Stomach (tissue), 4 donors: ENCODE measurements around the gene ERC1.

ENCODE experiments used
- CTCF ChIP-seq, 7 experiments: fragments of 450-650 bp in 4 of 7; fragments of 200-600 bp in 3 of 7; sonication (generic) in 3 of 7; IDR thresholded peaks; one replicate each; pipeline ENCODE4 v1.5.1; 2016 to 2019; ENCODE audit warnings: antibody characterized with exemption in 7 of 7, control low read depth in 2 of 7, mild to moderate bottlenecking in 1 of 7
- POLR2A ChIP-seq, 4 donors: fragments of 450-650 bp; IDR thresholded peaks; one replicate each; pipeline ENCODE4 v1.6.1; 2016; ENCODE audit warnings: antibody characterized with exemption in 4 of 4, control low read depth in 2 of 4, mild to moderate bottlenecking in 1 of 4, moderate library complexity in 1 of 4
- POLR2AphosphoS5 ChIP-seq, 3 donors: sonication (generic); formaldehyde crosslinking; IDR thresholded peaks; one replicate each; pipeline ENCODE4 v1.6.1; 2016; ENCODE audit warnings: antibody characterized with exemption in 3 of 3

DNA sequence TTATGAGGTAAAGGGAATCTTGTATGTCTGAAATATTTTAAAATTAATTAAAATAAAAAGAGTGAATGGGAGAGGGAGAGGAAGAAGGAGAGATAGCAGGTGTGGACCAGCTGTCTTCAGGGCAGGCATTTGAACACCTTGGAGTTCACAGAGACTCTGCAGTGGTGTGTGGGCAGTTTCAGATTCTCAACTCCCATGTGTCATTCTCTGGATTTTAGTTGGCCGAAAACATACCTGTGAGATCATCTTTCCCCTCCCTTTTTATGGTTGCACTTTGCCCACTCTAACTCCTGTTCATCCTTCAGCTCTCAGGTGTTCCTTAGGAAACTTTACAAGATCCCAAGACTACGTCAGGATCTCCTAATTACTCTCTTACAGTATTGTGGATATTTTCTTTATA is 108.1 kb downstream of the ERC1 start:
- TF ChIP-seq CTCF (IDR thresholded peaks at IDR 0.05) (no peak), POLR2AphosphoS5 (IDR thresholded peaks at IDR 0.05) (no peak), POLR2A (IDR thresholded peaks at IDR 0.05) (no peak)
